WTC11 (cell line): Measurements from ENCODE around the gene OOSP2. TPM values are rescaled to one million over a fixed set of nuclear protein-coding genes. Genes with fewer than 3 reads are reported as not detected.

Experiments
- ATAC-seq: fragments of 200-7000 bp; cut with Tn5 transposase; 2 replicates; pipeline ENCODE4 v1.10.0; 2021; ENCODE audit warnings: mild to moderate bottlenecking, moderate library complexity
- CTCF ChIA-PET: fragments of 300-600 bp; sonication (Branson Sonifier 250); formaldehyde crosslinking; loops from one replicate; lab custom pipeline; 2021; ENCODE audit warnings: antibody characterized with exemption; lab: Charles Lee
- POLR2A ChIA-PET: fragments of 350-600 bp; sonication (Branson Sonifier 250); formaldehyde crosslinking; loops from one replicate; lab custom pipeline; 2021; ENCODE audit warnings: antibody characterized with exemption; lab: Charles Lee
- DNase-seq: peaks from one replicate; pipeline ENCODE4 v3.0.0; 2021; ENCODE audit warnings: low spot score
- H3K27ac Mint-ChIP-seq: 2 replicates; pipeline ENCODE4 v1.8.0; 2021; ENCODE audit warnings: mixed read lengths
- H3K27me3 Mint-ChIP-seq: 2 replicates; pipeline ENCODE4 v1.8.0; 2021; ENCODE audit warnings: low read depth, mild to moderate bottlenecking, moderate library complexity, mixed read lengths
- H3K36me3 Mint-ChIP-seq: 2 replicates; pipeline ENCODE4 v1.8.0; 2021; ENCODE audit warnings: mixed read lengths
- H3K4me1 Mint-ChIP-seq: 2 replicates; pipeline ENCODE4 v1.8.0; 2022; ENCODE audit warnings: mixed read lengths
- H3K4me3 Mint-ChIP-seq: 2 replicates; pipeline ENCODE4 v1.8.0; 2021; ENCODE audit warnings: mild to moderate bottlenecking, moderate library complexity, mixed read lengths
- H3K9me3 Mint-ChIP-seq: 2 replicates; pipeline ENCODE4 v1.8.0; 2021; ENCODE audit warnings: mixed read lengths
- ARID4B ChIP-seq: sonication (generic); formaldehyde crosslinking; IDR thresholded peaks from 2 replicates; pipeline ENCODE4 v1.8.0; 2023; ENCODE audit warnings: missing genetic modification reagents, mild to moderate bottlenecking, borderline replicate concordance
- ATF3 ChIP-seq: sonication (generic); formaldehyde crosslinking; conservative IDR thresholded peaks from 2 replicates; pipeline ENCODE4 v1.8.1; 2022; ENCODE audit warnings: mild to moderate bottlenecking, missing genetic modification reagents
- FOXJ3 ChIP-seq: sonication (generic); formaldehyde crosslinking; IDR thresholded peaks from 2 replicates; pipeline ENCODE4 v1.9.0; 2021; ENCODE audit warnings: missing genetic modification reagents, mild to moderate bottlenecking, borderline replicate concordance
- FOXK1 ChIP-seq: sonication (generic); formaldehyde crosslinking; IDR thresholded peaks from 2 replicates; pipeline ENCODE4 v1.8.0; 2022; ENCODE audit warnings: mild to moderate bottlenecking, moderate library complexity, missing genetic modification reagents
- HMGA2 ChIP-seq: fragments of 250-450 bp; sonication (Bioruptor Pico); IDR thresholded peaks from 2 replicates; pipeline ENCODE4 v1.4.0; 2021; ENCODE audit warnings: mild to moderate bottlenecking, moderate library complexity
- NR2C2 ChIP-seq: sonication (generic); formaldehyde crosslinking; IDR thresholded peaks from 2 replicates; pipeline ENCODE4 v1.8.0; 2022; ENCODE audit warnings: mild to moderate bottlenecking, missing genetic modification reagents
- STAT6 ChIP-seq: sonication (generic); formaldehyde crosslinking; conservative IDR thresholded peaks from 2 replicates; pipeline ENCODE4 v1.8.1; 2023; ENCODE audit warnings: mild to moderate bottlenecking, low read depth, missing genetic modification reagents, moderate library complexity
- TEAD1 ChIP-seq: sonication (generic); formaldehyde crosslinking; IDR thresholded peaks from 2 replicates; pipeline ENCODE4 v1.8.0; 2022; ENCODE audit warnings: mild to moderate bottlenecking, missing genetic modification reagents
- USF2 ChIP-seq: sonication (generic); formaldehyde crosslinking; IDR thresholded peaks from 2 replicates; pipeline ENCODE4 v1.8.1; 2023; ENCODE audit warnings: mild to moderate bottlenecking, missing genetic modification reagents, moderate library complexity
- ZBTB43 ChIP-seq: sonication (generic); formaldehyde crosslinking; IDR thresholded peaks from 2 replicates; pipeline ENCODE4 v1.8.1; 2023; ENCODE audit warnings: mild to moderate bottlenecking, missing genetic modification reagents
- ZNF425 ChIP-seq: fragments of 250-450 bp; sonication (Bioruptor Pico); conservative IDR thresholded peaks from 2 replicates; pipeline ENCODE4 v1.9.0; 2021; ENCODE audit warnings: mild to moderate bottlenecking
- total RNA-seq: library from RNA; stranded (reverse); gene quantifications from 3 replicates; pipeline ENCODE4 v1.2.3, GENCODE V29; 2021

Gene OOSP2
- total RNA-seq, 1 experiment from 2014 or later = not detected

- Mint-ChIP-seq H3K27me3 (no peaks in the 10 kb centered on the region), H3K9me3 (peaks cover 5% of the 10 kb centered on the region), H3K4me1 (peaks cover 8% of the 10 kb centered on the region), H3K4me3 (no peak overlapping the region), H3K27ac (no peak overlapping the region), H3K36me3 (no peaks in the 10 kb centered on the region)
- CTCF ChIA-PET = interaction anchor here (0.6 kb wide), 1 partner anchor 44 kb away, joined by 3 read pairs; no protein-coding TSS in a partner anchor
- POLR2A ChIA-PET = no interaction called here
- ATAC-seq (no peak), DNase-seq (no peak)
- no peak for TF ChIP-seq ATF3 (CRISPR knock-in tag)
- no peak for TF ChIP-seq USF2 (CRISPR knock-in tag)
- TF ChIP-seq FOXJ3 (CRISPR knock-in tag) = no peak
- TF ChIP-seq TEAD1 = no peak
- no peak for TF ChIP-seq STAT6
- no peak for TF ChIP-seq FOXK1 (CRISPR knock-in tag)
- TF ChIP-seq NR2C2 (CRISPR knock-in tag) = no peak
- no peak for TF ChIP-seq ZNF425 (CRISPR knock-in tag)
- TF ChIP-seq HMGA2 (CRISPR knock-in tag) = no peak
- TF ChIP-seq ARID4B (CRISPR knock-in tag) = no peak
- TF ChIP-seq ZBTB43 = no peak
Measured at GRCh38 chr11:59997800-59998199, 42.4 kb upstream of the OOSP2 start.

GRCh38 chr11:59999691-60000090 is 40.5 kb upstream of the OOSP2 start:
- Mint-ChIP-seq H3K9me3 (peaks cover 4% of the 10 kb centered on the region), H3K4me3 (no peak overlapping the region), H3K27ac (no peak overlapping the region), H3K36me3 (no peaks in the 10 kb centered on the region), H3K27me3 (no peaks in the 10 kb centered on the region), H3K4me1 (peaks cover 8% of the 10 kb centered on the region)
- POLR2A ChIA-PET = no interaction called here
- ATAC-seq (no peak), DNase-seq (no peak)
- TF ChIP-seq FOXJ3 (CRISPR knock-in tag) = no peak
- CTCF ChIA-PET = no interaction called here
